KMS-11 (cell line): ENCODE results near the gene ESRP2.

Experiments
- H2AFZ ChIP-seq: fragments of 200-600 bp; sonication (generic); 2 replicates; pipeline ENCODE4 v1.6.1; 2016; ENCODE audit warnings: antibody characterized with exemption, mixed run types, low read depth
- H3K27ac ChIP-seq: fragments of 200-600 bp; sonication (generic); 2 replicates; pipeline ENCODE4 v1.6.1; 2016; ENCODE audit warnings: mild to moderate bottlenecking, mixed run types
- H3K27me3 ChIP-seq: fragments of 200-600 bp; sonication (generic); 2 replicates; pipeline ENCODE4 v1.6.1; 2017; ENCODE audit warnings: mild to moderate bottlenecking, low read depth, mixed run types, moderate library complexity; ENCODE audit not compliant: insufficient read depth
- H3K36me3 ChIP-seq: fragments of 200-600 bp; sonication (generic); 2 replicates; pipeline ENCODE4 v1.6.1; 2017; ENCODE audit warnings: mild to moderate bottlenecking, mixed run types; ENCODE audit not compliant: insufficient read depth
- H3K4me1 ChIP-seq: fragments of 200-600 bp; sonication (generic); 2 replicates; pipeline ENCODE4 v1.6.1; 2016; ENCODE audit warnings: mild to moderate bottlenecking, low read depth, mixed run types; ENCODE audit not compliant: poor library complexity, severe bottlenecking
- H3K4me2 ChIP-seq: fragments of 200-600 bp; sonication (generic); 2 replicates; pipeline ENCODE4 v1.7.0; 2016; ENCODE audit warnings: mild to moderate bottlenecking, mixed run types
- H3K4me3 ChIP-seq: fragments of 200-600 bp; sonication (generic); IDR thresholded peaks from 2 replicates; pipeline ENCODE4 v1.6.1; 2017; ENCODE audit warnings: low read depth, low read length, mixed read lengths; ENCODE audit not compliant: insufficient read depth
- H3K79me2 ChIP-seq: fragments of 200-600 bp; sonication (generic); 2 replicates; pipeline ENCODE4 v1.6.1; 2016; ENCODE audit warnings: low read depth, mixed run types; ENCODE audit not compliant: insufficient read depth
- H3K9ac ChIP-seq: fragments of 200-600 bp; sonication (generic); 2 replicates; pipeline ENCODE4 v1.6.1; 2016; ENCODE audit warnings: mild to moderate bottlenecking, mixed run types
- H4K20me1 ChIP-seq: fragments of 200-600 bp; sonication (generic); 2 replicates; pipeline ENCODE4 v1.6.1; 2016; ENCODE audit warnings: mild to moderate bottlenecking, mixed run types; ENCODE audit not compliant: insufficient read depth
- TF ChIP-seq, protein P1 (sequence below): fragments of 200-600 bp; sonication (generic); conservative IDR thresholded peaks from 2 replicates; pipeline ENCODE4 v1.6.1; 2017; ENCODE audit warnings: low read depth, mild to moderate bottlenecking, antibody characterized with exemption, low read length, moderate library complexity, mixed read lengths

Gene ESRP2

DNA sequence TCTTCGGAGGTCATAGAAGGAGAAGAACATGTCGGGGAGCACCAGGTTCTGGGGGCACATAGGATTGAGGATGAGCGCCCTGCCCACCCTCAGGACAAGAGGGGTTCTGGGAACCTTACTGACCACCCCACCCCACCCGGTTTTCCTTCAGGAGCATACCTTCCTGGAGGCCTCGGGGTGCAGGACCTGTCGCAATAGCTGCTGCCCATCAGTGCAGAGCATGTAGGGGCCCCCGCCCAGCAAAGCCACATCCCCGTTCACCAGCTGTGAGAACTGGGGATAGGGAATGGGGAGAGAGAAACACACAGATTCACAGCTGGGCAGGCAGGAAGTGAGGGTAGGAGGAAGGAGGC lies 2.1 kb downstream of the ESRP2 start:
- no peak overlapping the region for H3K4me2 ChIP-seq
- no peak overlapping the region for H3K4me3 ChIP-seq
- no peak overlapping the region for H2AFZ ChIP-seq
- H3K27ac ChIP-seq: no peak overlapping the region
- no peaks in the 10 kb centered on the region for H3K27me3 ChIP-seq
- peaks cover 24% of the 10 kb centered on the region for H3K4me1 ChIP-seq
- TF ChIP-seq, protein P1, sequence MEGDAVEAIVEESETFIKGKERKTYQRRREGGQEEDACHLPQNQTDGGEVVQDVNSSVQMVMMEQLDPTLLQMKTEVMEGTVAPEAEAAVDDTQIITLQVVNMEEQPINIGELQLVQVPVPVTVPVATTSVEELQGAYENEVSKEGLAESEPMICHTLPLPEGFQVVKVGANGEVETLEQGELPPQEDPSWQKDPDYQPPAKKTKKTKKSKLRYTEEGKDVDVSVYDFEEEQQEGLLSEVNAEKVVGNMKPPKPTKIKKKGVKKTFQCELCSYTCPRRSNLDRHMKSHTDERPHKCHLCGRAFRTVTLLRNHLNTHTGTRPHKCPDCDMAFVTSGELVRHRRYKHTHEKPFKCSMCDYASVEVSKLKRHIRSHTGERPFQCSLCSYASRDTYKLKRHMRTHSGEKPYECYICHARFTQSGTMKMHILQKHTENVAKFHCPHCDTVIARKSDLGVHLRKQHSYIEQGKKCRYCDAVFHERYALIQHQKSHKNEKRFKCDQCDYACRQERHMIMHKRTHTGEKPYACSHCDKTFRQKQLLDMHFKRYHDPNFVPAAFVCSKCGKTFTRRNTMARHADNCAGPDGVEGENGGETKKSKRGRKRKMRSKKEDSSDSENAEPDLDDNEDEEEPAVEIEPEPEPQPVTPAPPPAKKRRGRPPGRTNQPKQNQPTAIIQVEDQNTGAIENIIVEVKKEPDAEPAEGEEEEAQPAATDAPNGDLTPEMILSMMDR: no peak
- H4K20me1 ChIP-seq: no peaks in the 10 kb centered on the region
- H3K79me2 ChIP-seq: no peaks in the 10 kb centered on the region
- no peaks in the 10 kb centered on the region for H3K36me3 ChIP-seq
- no peak overlapping the region for H3K9ac ChIP-seq

DNA sequence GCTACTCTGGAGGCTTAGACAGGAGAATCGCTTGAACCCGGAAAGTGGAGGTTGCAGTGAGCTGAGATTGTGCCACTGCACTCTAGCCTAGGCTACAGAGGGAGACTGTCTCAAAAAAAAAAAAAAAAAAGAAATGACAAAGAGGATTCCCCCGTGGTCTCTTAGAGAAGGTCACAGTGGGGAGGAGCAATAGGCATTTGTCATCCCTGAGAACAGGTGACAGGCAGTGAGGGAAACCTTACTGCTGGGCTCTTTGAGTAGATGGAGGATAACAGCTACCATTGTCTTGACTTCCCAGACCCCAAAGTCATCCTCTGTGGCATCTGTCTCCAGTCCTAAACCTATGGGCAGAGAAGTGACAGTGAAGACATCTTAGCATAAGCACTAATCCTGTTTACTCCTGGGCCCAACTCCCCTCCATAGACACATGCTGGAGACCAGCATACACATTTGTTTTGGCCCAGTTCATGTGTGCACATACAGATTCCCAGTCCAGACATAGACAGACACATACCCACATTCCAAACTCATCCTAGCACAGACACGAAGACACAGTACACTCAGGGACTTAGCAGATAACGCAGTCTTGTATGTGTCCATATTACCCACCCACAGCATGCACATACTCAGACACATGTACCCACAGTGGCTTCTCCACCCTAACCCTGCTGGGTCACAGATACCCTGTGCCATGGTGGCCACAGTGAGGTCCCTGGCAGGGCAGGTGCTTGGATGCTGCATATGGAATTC lies 2.7 kb downstream of the ESRP2 start:
- no peak overlapping the region for H3K9ac ChIP-seq
- H3K4me2 ChIP-seq: no peak overlapping the region
- H3K4me1 ChIP-seq: peaks cover 18% of the 10 kb centered on the region
- no peak overlapping the region for H2AFZ ChIP-seq
- no peaks in the 10 kb centered on the region for H3K27me3 ChIP-seq
- H3K36me3 ChIP-seq: no peaks in the 10 kb centered on the region
- no peaks in the 10 kb centered on the region for H3K79me2 ChIP-seq
- TF ChIP-seq, protein P1: no peak
- no peak overlapping the region for H3K4me3 ChIP-seq
- no peak overlapping the region for H3K27ac ChIP-seq
- no peaks in the 10 kb centered on the region for H4K20me1 ChIP-seq

DNA sequence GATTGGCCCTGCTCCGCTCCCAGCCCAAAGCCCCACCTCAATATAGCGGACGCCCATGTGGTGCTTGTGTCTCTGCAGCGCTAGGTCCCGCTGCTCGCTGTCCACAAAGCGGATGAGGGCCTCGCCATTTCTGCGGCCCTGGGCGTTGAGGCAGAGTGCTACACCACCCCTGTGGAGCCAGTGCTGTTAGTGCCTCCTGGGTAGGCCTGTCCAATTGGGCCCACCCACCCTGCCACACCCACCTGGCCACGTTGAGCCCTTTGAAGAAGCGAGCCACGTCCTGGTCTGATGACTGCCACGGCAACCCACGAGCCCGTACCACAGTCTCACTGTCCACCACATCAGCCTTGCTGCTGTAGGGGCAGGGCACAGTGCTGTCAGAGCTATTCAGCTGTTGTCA lies 3.6 kb downstream of the ESRP2 start:
- Histone ChIP-seq H3K27ac (no peak overlapping the region), H3K4me1 (peaks cover 20% of the 10 kb centered on the region), H3K36me3 (no peaks in the 10 kb centered on the region), H3K79me2 (no peaks in the 10 kb centered on the region), H3K27me3 (no peaks in the 10 kb centered on the region), H3K4me2 (no peak overlapping the region), H4K20me1 (no peaks in the 10 kb centered on the region), H3K4me3 (no peak overlapping the region), H2AFZ (no peak overlapping the region), H3K9ac (no peak overlapping the region)
- TF ChIP-seq, protein P1: no peak

DNA sequence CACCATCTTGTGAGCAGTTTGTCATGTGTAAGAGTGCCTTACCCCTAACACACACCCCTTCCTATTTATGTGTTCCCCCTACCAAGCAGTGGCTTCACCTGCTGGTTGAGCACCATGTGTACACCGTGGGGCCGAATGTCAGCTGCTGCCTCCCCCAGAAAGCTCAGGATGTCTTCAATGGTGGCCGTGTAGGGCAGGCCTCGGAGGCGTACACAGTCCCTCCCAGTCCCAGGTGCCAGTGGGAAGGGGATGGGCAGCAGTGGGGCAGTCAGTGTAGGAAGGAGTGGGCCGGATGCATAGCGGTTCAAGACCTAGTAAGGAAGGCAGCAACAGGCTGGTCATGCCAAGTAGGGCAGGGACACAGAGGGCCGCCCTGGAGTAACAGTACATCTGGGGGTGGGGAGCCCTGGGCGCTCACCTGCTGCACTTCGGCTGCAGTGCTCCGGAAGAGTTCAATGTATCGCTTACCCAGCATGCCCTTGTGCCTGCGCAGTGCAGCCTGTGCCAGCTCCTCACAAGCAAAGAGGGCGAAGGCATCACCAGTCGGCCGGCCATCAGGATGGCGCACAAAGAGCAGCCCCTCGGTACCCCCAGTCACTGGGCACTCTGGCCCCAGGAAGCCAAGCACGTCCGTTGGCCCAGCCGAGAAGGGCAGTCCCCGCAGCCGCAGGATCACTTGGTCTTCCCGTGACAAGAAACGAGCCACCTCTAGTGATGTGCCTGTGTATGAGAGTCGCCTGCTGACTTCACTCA lies 4.4 kb downstream of the ESRP2 start:
- H4K20me1 ChIP-seq: no peaks in the 10 kb centered on the region

More for the DNA sequence above, 4.4 kb downstream of the ESRP2 start:
- H3K4me2 ChIP-seq: no peak overlapping the region
- H3K4me1 ChIP-seq: peaks cover 21% of the 10 kb centered on the region
- H3K27ac ChIP-seq: no peak overlapping the region
- H3K36me3 ChIP-seq: no peaks in the 10 kb centered on the region
- no peak overlapping the region for H3K9ac ChIP-seq
- no peaks in the 10 kb centered on the region for H3K79me2 ChIP-seq
- H2AFZ ChIP-seq: no peak overlapping the region
- no peaks in the 10 kb centered on the region for H3K27me3 ChIP-seq
- H3K4me3 ChIP-seq: no peak overlapping the region
- TF ChIP-seq, protein P1: no peak
